GM18870 (cell line): ENCODE results near the gene TMEM154.
A peak's percentile ranks its signal among the peaks of the same experiment; 100 is the strongest.
"Not testable (repeated sequence)": the region's sequence is repeated elsewhere in the genome, so short reads cannot be mapped to it uniquely, and the experiment has no call there.

ENCODE experiments used
- ATAC-seq: cut with Tn5 transposase; IDR thresholded peaks from one replicate; pipeline ENCODE4 v1.9.1; 2021; ENCODE audit warnings: moderate library complexity; ENCODE audit not compliant: unreplicated experiment

TMEM154 gene

DNA sequence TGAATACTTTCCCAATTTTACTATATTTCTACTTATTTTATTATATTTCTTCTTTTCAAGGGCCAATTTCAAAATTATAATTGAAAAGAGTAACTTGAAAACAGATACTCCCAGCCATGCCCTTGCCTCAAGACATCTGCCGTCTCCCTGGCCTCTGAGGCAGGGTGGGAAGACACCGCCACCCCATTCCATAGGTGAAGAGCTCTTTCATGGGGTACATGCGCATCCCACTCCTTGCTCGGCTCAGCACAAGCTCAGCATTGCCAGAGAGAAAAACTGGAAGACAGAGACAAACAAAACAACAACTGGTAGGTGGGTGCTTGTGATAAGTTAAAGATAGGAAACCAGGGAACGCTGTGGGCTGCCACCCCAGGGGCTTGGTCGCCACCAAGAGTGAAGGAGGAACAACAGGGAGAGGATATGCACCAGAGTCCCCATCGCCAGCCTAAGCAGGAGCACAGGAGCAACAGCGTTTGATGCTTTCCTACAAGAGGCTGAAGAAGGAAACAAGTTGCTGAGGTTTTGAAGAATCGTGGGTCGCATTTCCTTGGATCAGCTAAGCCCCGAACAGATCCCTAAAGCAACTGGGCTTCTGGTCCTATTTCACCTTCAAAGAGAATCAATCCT lies 11.3 kb downstream of the TMEM154 start:
- no peak for ATAC-seq

DNA sequence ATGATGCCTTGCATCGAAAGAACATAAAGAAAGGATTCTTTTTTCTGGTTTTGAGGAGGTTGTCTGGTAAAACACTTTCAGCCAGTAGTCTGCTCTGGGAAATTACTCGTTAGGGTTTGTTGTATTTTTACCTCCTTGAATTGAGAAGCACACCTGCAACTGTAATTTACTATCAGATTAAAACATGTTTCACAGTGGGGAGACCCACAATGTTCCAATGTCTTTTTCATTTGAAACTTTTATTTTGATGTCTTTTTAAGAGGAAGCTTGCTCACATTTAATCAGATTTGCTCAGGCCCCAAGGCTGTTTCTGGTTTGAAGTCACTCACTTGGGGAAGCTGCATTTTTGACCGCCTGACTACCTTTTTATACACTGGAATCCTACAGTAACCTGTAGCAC lies 12.0 kb downstream of the TMEM154 start:
- no peak for ATAC-seq

GRCh38 chr4:152666946-152667345 lies 12.9 kb downstream of the TMEM154 start:
- no peak for ATAC-seq

- ATAC-seq: no peak
Measured at GRCh38 chr4:152665691-152666395, 14.0 kb downstream of the TMEM154 start.

DNA sequence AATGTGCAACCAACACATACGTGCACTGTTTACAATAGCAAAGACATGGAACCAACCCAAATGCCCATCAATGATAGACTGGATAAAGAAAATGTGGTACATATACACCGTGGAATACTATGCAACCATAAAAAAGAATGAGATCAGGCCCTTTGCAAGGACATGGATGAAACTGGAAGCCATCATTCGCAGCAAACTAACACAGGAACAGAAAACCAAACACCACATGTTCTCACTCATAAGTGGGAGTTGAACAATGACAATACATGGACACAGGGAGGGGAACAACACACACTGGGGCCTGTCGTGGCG lies 15.8 kb downstream of the TMEM154 start:
- not testable (repeated sequence) for ATAC-seq

DNA sequence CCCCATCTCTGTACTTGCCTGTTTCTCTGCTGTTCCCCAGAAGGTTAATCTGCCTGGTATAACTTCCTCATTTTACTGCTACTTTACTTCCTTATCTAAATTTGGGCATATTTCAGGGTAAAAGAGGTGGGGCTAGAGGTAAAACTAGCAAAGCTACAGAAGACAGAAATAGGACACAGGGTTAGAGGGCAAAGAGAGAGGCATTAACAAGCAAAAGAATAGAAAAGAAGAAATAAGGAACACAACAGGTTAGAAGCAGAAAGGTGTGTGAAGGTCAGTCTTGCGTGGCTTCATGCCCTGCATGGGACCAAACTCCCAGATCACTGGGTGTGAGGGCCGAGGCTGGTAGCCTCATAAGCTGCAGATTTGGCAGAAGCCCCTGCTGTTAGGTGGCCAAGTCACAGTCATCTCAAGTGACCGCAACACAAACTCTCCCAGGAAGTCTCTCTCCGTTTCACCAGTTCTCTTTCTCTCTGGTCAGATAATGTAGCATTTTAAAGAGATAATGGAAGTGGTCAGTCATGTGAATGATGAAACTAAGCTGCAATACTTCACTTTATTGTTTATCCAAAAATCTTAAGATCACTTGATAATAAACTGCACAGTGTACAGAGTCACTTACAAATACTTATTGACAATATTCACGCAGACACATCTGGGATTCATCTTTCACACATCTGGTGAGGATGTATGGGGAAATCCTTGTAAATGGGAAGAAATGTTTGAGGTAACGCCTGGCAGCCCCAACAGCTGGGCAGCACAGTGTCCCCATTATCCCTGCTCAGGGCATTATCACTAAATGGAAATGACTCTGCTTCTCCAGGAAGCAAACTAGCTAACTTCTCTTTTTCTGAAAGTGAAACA lies 16.4 kb downstream of the TMEM154 start:
- ATAC-seq: peak; percentile 46

- no peak for ATAC-seq
Measured at GRCh38 chr4:152661649-152662048, 18.1 kb downstream of the TMEM154 start.

- ATAC-seq: no peak
Measured at GRCh38 chr4:152660526-152660925, 19.3 kb downstream of the TMEM154 start.

DNA sequence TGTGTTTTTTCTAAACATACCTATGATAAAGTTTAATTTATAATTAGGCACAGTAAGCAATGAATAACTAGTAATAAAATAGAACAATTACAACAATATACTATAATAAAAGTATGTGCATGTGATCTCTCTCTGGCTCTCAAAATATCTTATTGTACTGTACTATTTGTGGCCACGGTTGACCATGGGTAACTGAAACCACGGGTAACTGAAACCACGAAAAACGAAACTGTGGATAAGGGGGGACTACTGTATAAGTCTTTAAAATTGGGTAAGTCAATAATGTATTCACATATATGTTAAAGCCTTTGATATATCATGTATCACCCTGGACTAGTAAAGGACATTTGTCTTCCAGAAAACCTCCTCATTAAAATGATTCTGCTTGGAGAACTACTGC lies 20.0 kb downstream of the TMEM154 start:
- ATAC-seq: no peak

GRCh38 chr4:152657657-152658056 lies 22.1 kb downstream of the TMEM154 start:
- no peak for ATAC-seq

- no peak for ATAC-seq
Measured at GRCh38 chr4:152655272-152656129, 24.3 kb downstream of the TMEM154 start.

GRCh38 chr4:152652102-152652501 lies 27.7 kb downstream of the TMEM154 start:
- ATAC-seq: no peak

- ATAC-seq: no peak
Measured at GRCh38 chr4:152651473-152652060, 28.2 kb downstream of the TMEM154 start.

DNA sequence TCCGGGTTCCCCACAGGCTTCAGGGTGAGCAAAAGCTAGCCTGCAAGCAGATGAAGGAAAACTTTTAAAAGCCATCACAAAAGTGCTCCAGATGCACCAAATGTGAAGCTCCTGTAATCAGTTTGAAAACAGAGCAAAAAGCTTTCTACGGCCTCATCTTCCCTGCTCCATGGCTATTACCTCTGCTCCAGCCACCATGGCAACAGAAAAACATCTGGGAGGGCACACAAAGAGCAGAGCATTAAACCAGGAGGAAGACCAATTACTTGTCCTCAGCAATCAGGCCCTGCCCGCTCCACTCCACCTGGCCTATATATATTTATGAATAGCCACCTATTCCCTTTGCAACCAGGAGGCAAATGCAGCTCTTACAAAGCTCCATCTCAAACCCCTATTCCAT lies 33.6 kb downstream of the TMEM154 start:
- ATAC-seq: no peak

DNA sequence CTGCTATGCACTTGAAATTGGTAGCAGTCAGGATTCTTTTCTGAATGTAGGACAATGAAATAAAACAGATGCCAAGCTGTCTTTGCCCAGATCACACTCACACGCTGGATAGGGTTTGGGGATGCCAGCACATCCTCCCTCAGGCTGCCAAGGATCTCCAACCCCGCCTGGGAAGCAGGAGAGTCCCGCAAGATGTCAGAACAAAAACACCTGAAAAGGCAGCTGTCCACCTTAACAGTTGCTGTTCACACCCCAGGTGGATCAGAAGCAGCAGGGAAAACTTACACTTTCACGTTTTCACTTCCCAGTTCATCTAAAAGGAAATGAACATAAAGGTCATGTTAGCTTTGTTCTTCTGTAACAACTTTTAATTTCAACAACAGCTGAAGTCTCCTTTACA lies 35.7 kb downstream of the TMEM154 start:
- ATAC-seq: no peak

GRCh38 chr4:152643153-152644035 lies 36.4 kb downstream of the TMEM154 start:
- peak; percentile 87 for ATAC-seq

- ATAC-seq: no peak
Measured at GRCh38 chr4:152640058-152640921, 39.5 kb downstream of the TMEM154 start.

GRCh38 chr4:152635851-152636250 lies 43.9 kb downstream of the TMEM154 start:
- ATAC-seq: no peak
